GM19193 (cell line): Measurements from ENCODE around the gene OR4C46.

Experiments
- POLR2A ChIP-seq: IDR thresholded peaks from 4 replicates; pipeline ENCODE4 v1.6.1; 2011; ENCODE audit not compliant: insufficient read depth, insufficient read length; ENCODE audit errors: extremely low read depth

OR4C46 gene

GRCh38 chr11:54603898-54604297, at the start of gene OR4C46:
Gene OR4C46 (minus strand): TSS chr11:54603998. CDS start chr11:54603998, 0 bp downstream.
- TF ChIP-seq POLR2A, result no peak

DNA sequence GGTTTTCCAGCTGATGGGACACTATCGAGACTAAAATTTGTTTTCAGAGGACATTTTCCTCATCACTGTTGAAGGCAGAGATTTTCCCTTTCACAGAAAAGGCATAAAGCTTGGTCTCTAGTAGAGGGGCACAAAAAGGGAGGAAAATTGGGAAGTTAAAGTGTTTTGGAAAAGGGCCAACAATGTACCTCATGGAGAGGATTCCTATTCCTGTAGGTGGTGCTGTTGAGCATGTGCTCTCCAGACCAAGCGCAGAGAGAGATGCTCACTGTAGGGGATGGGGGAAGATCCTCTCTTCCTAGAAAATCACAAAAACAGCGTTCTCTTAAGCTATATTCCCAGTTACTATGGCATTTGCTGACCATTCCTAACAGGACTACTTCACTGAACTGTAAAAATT, 44.9 kb downstream of the OR4C46 start:
- no peak for TF ChIP-seq POLR2A

- TF ChIP-seq POLR2A, result no peak
These were observed 45.4 kb downstream of the OR4C46 start for GRCh38 chr11:54558407-54558806.
